SK-N-SH (cell line): ENCODE data around the gene CHPF2. TPM values are rescaled to one million over a fixed set of nuclear protein-coding genes. Genes with fewer than 3 reads are reported as not detected.

Experiments
- CTCF ChIA-PET: fragments of 300-600, 350-600 bp; formaldehyde crosslinking; extraction: SDS; loops from one replicate; lab custom pipeline; 2021; lab: Yijun Ruan, JAX
- POLR2A ChIA-PET: fragments of 350-600 bp; sonication (Branson Sonifier 250); formaldehyde crosslinking; extraction: SDS; loops from one replicate; lab custom pipeline; 2020; ENCODE audit warnings: antibody characterized with exemption, inconsistent platforms; lab: Yijun Ruan, JAX
- DNase-seq: peaks from one replicate; pipeline ENCODE4 v3.0.0; 2012
- H2AFZ ChIP-seq: fragments of 200-600 bp; sonication (generic); 2 replicates; pipeline ENCODE4 v1.8.1; 2016; ENCODE audit warnings: antibody characterized with exemption, mild to moderate bottlenecking, low read depth
- H3F3A ChIP-seq: fragments of 200-600 bp; sonication (generic); replicated peaks from 2 replicates; pipeline ENCODE3; 2016; ENCODE audit warnings: antibody characterized with exemption, mild to moderate bottlenecking; ENCODE audit not compliant: insufficient read depth
- H3K27ac ChIP-seq, 2 experiments: fragments of 200-500 bp in 1 of 2; fragments of 200-600 bp in 1 of 2; sonication (Bioruptor generic) in 1 of 2; sonication (generic), shearing (Covaris generic) in 1 of 2; 2 replicates each; pipeline versions ENCODE4 v1.5.1 to v1.6.1; 2014 to 2016; ENCODE audit warnings: low read depth in 2 of 2, inconsistent platforms in 1 of 2, low read length in 1 of 2, mild to moderate bottlenecking in 1 of 2, mixed read lengths in 1 of 2
- H3K27me3 ChIP-seq: fragments of 200-600 bp; sonication (generic), shearing (Covaris generic); 2 replicates; pipeline ENCODE4 v1.6.1; 2016; ENCODE audit warnings: mixed run types; ENCODE audit not compliant: insufficient read depth
- H3K36me3 ChIP-seq, 2 experiments: fragments of 200-500 bp in 1 of 2; fragments of 200-600 bp in 1 of 2; sonication (Bioruptor generic) in 1 of 2; sonication (generic) in 1 of 2; replicated peaks in 1 of 2; 2 replicates each; pipeline versions ENCODE3 to v1.5.1; 2014 to 2016; ENCODE audit warnings: low read length in 1 of 2, mild to moderate bottlenecking in 1 of 2; ENCODE audit not compliant: insufficient read depth in 2 of 2, control insufficient read depth in 1 of 2
- H3K4me1 ChIP-seq, 2 experiments: fragments of 200-500 bp in 1 of 2; fragments of 200-600 bp in 1 of 2; sonication (Bioruptor generic) in 1 of 2; sonication (generic), shearing (Covaris generic) in 1 of 2; 2 replicates each; pipeline versions ENCODE4 v1.5.1 to v1.6.1; 2014 to 2016; ENCODE audit warnings: low read depth in 1 of 2, low read length in 1 of 2, mixed run types in 1 of 2; ENCODE audit not compliant: insufficient read depth in 2 of 2, control insufficient read depth in 1 of 2
- H3K4me2 ChIP-seq: fragments of 200-600 bp; sonication (generic), shearing (Covaris generic); 2 replicates; pipeline ENCODE4 v1.6.1; 2017; ENCODE audit warnings: mixed run types
- H3K4me3 ChIP-seq, 2 experiments: fragments of 200-500 bp in 1 of 2; fragments of 200-600 bp in 1 of 2; sonication (Bioruptor generic) in 1 of 2; sonication (generic), shearing (Covaris generic) in 1 of 2; 2 replicates each; pipeline versions ENCODE4 v1.5.1 to v1.8.1; 2014 to 2016; ENCODE audit warnings: low read depth in 2 of 2, inconsistent platforms in 1 of 2, low read length in 1 of 2, mild to moderate bottlenecking in 1 of 2, mixed read lengths in 1 of 2, moderate library complexity in 1 of 2
- H3K79me2 ChIP-seq: fragments of 200-600 bp; sonication (generic); 2 replicates; pipeline ENCODE4 v1.8.1; 2017; ENCODE audit warnings: mild to moderate bottlenecking; ENCODE audit not compliant: insufficient read depth
- H3K9ac ChIP-seq: fragments of 200-600 bp; sonication (generic); 2 replicates; pipeline ENCODE4 v1.6.1; 2017; ENCODE audit warnings: mixed run types
- H3K9me2 ChIP-seq: fragments of 200-600 bp; sonication (generic); 2 replicates; pipeline ENCODE4 v1.6.1; 2017; ENCODE audit warnings: mixed run types
- H3K9me3 ChIP-seq: fragments of 200-600 bp; sonication (generic); 2 replicates; pipeline ENCODE4 v1.6.1; 2017; ENCODE audit warnings: mixed run types, mild to moderate bottlenecking, moderate library complexity
- H4K20me1 ChIP-seq: fragments of 200-600 bp; sonication (generic); 2 replicates; pipeline ENCODE4 v1.6.1; 2017; ENCODE audit warnings: mild to moderate bottlenecking, mixed run types; ENCODE audit not compliant: insufficient read depth
- CHD2 ChIP-seq: fragments of 150-350 bp; IDR thresholded peaks from 2 replicates; pipeline ENCODE4 v1.6.1; 2018; ENCODE audit warnings: low read length; ENCODE audit not compliant: partially characterized antibody
- EP300 ChIP-seq, 2 experiments: IDR thresholded peaks; 2 replicates each; pipeline versions ENCODE4 v1.4.0 to v1.6.1; 2012; ENCODE audit warnings: borderline replicate concordance in 1 of 2, low read depth in 1 of 2, low read length in 1 of 2
- EZH2phosphoT487 ChIP-seq: fragments of 200-600 bp; sonication (generic); IDR thresholded peaks from 2 replicates; pipeline ENCODE4 v1.6.1; 2017; ENCODE audit warnings: low read depth, mixed run types, mild to moderate bottlenecking, antibody characterized with exemption, moderate library complexity, borderline replicate concordance
- FOSL2 ChIP-seq: IDR thresholded peaks from 2 replicates; pipeline ENCODE4 v1.4.0; 2012; ENCODE audit warnings: low read depth, mild to moderate bottlenecking, moderate library complexity, borderline replicate concordance
- FOXJ3 ChIP-seq: sonication (generic); formaldehyde crosslinking; IDR thresholded peaks from 2 replicates; pipeline ENCODE4 v1.5.1; 2020; ENCODE audit warnings: mild to moderate bottlenecking, missing genetic modification reagents
- FOXM1 ChIP-seq: IDR thresholded peaks from 2 replicates; pipeline ENCODE4 v1.4.0; 2012; ENCODE audit warnings: low read depth, mild to moderate bottlenecking
- GABPA ChIP-seq: IDR thresholded peaks from 2 replicates; pipeline ENCODE4 v1.4.0; 2012; ENCODE audit warnings: low read depth, mild to moderate bottlenecking
- GATA2 ChIP-seq: sonication (generic); formaldehyde crosslinking; IDR thresholded peaks from 2 replicates; pipeline ENCODE4 v1.5.0; 2020; ENCODE audit warnings: mild to moderate bottlenecking, missing genetic modification reagents
- IRF3 ChIP-seq: fragments of 150-350 bp; IDR thresholded peaks from 2 replicates; pipeline ENCODE4 v1.6.1; 2016; ENCODE audit warnings: mild to moderate bottlenecking, low read depth, low read length
- JUND ChIP-seq: IDR thresholded peaks from 2 replicates; pipeline ENCODE4 v1.4.0; 2012
- MAX ChIP-seq: IDR thresholded peaks from 2 replicates; pipeline ENCODE4 v1.4.0; 2012; ENCODE audit warnings: low read depth
- MEF2A ChIP-seq: IDR thresholded peaks from 2 replicates; pipeline ENCODE4 v1.4.0; 2012; ENCODE audit warnings: low read depth, borderline replicate concordance
- NFIC ChIP-seq: IDR thresholded peaks from 2 replicates; pipeline ENCODE4 v1.4.0; 2012; ENCODE audit warnings: borderline replicate concordance
- NRF1 ChIP-seq: IDR thresholded peaks from 2 replicates; pipeline ENCODE4 v1.6.1; 2012; ENCODE audit warnings: low read depth, mild to moderate bottlenecking, low read length
- RAD21 ChIP-seq: IDR thresholded peaks from 2 replicates; pipeline ENCODE4 v1.6.1; 2012; ENCODE audit warnings: mild to moderate bottlenecking, low read length
- REST ChIP-seq: IDR thresholded peaks from 2 replicates; pipeline ENCODE4 v1.6.1; 2012; ENCODE audit warnings: mild to moderate bottlenecking, low read depth, low read length, moderate library complexity
- RFX5 ChIP-seq: IDR thresholded peaks from 2 replicates; pipeline ENCODE4 v1.6.1; 2012; ENCODE audit warnings: mild to moderate bottlenecking, improper control_type of control experiment, low read length
- SIN3A ChIP-seq: IDR thresholded peaks from 2 replicates; pipeline ENCODE4 v1.6.1; 2012; ENCODE audit warnings: low read depth, mild to moderate bottlenecking, low read length, moderate library complexity, borderline replicate concordance
- SMC3 ChIP-seq: IDR thresholded peaks from 2 replicates; pipeline ENCODE4 v1.6.1; 2012; ENCODE audit warnings: low read depth, low read length, improper control_type of control experiment
- TAF1 ChIP-seq: IDR thresholded peaks from 2 replicates; pipeline ENCODE4 v1.6.1; 2012; ENCODE audit warnings: low read depth, mild to moderate bottlenecking, low read length, moderate library complexity, borderline replicate concordance
- TEAD4 ChIP-seq: IDR thresholded peaks from 2 replicates; pipeline ENCODE4 v1.4.0; 2012; ENCODE audit warnings: mild to moderate bottlenecking, borderline replicate concordance; ENCODE audit not compliant: insufficient read depth
- USF2 ChIP-seq: fragments of 150-350 bp; IDR thresholded peaks from 2 replicates; pipeline ENCODE4 v1.6.1; 2017; ENCODE audit warnings: antibody characterized with exemption, low read length, low read depth, borderline replicate concordance
- WGBS: methylation state at CpG from one replicate; pipeline ENCODE4 v1.1.6; 2017; ENCODE audit warnings: low lambda C conversion rate; 5-methylcytosine and 5-hydroxymethylcytosine counted together
- polyA plus RNA-seq, 3 experiments: library from polyadenylated mRNA; depleted of rRNA; stranded (reverse); fragments of >200 nt; gene quantifications; 2 replicates each; pipeline ENCODE4 v1.2.3, GENCODE V29; 2012
- TF ChIP-seq, protein P1 (sequence below): fragments of 200-600 bp; sonication (generic); IDR thresholded peaks from 2 replicates; pipeline ENCODE4 v1.6.1; 2017; ENCODE audit warnings: antibody characterized with exemption, mild to moderate bottlenecking, moderate library complexity

Gene CHPF2
- polyA plus RNA-seq, 1 of the 3 experiments (the other 2 are of a cell fraction): 68.6 TPM

DNA sequence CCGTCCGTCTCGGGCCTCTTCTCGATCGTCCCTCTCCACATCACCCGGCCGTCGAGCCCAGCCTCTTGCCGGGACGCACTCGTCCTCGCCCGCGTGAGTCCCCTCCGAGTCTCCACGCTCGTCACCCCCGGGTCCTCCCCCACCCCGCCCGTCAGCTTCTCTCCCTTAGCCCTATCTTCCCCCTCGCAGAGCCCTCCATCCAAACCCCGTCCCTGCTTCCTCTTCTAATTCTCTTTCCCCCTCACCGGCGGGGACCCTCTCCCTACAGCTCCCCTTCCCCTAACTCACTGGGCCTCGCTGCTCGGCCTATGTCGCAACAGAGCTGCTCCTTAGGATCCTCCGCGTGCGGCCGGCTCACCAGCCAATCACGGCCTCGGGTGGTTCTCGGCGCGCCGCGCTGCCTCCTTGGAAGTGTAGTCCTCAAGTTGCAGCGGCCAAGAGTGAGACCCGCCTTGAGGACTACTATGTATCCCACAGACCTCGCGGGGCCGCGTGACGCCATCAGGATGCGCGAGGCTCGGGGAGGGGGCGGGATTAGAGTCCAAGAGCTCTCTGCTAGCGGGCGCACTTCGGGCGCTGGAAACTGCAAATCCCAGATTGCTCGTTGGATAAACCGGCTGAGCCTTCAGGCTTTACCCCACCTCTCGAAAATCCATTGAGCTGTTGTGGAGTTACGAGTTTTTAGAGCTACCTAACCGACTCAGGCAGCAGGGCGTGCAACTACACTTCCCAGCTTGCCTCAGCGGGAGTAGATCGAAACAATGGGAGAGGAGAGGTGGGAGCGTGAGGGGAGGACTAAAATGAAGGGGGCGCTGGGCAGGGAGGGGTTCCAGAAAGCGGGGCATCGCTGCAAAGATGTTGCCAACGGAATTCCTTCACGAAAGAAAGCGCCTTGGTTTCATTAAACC, 5.2 kb upstream of the CHPF2 start, which contains the start of gene ABCF2:
Gene ABCF2 (minus strand): TSS at position 331 of the 908 bp plus-strand sequence. CDS start 747 bp downstream, outside the sequence.
- under 1% methylated on average over 60 of the region's 68 CpGs for WGBS
- Histone ChIP-seq H3K4me3 (peak within 1 kb of the TSS; percentile 80 to 97), H3K9me3 (no peaks in the 10 kb centered on the region), H3K9me2 (no peaks in the 10 kb centered on the region), H3K79me2 (peaks cover 29% of the 10 kb centered on the region), H2AFZ (peak within 1 kb of the TSS; percentile 86), H3K4me2 (peak within 1 kb of the TSS; percentile 90), H3K27ac (peak within 1 kb of the TSS; percentile 80 to 96), H3K9ac (peak within 1 kb of the TSS; percentile 81), H3K27me3 (no peaks in the 10 kb centered on the region), H3K36me3 (peaks cover 34 to 38% of the 10 kb centered on the region in 2 experiments), H3F3A (peaks cover 9% of the 10 kb centered on the region), H4K20me1 (no peaks in the 10 kb centered on the region), H3K4me1 (peaks cover 10 to 26% of the 10 kb centered on the region in 2 experiments)
- ChIA-PET POLR2A (interaction anchor here (0.6 to 2.0 kb wide), 17 partner anchors 8 to 859 kb away, joined by 3 to 20 read pairs (median 3); partner anchors contain the start of genes ABCB8, AGAP3, REPIN1 and TMUB1), CTCF (interaction anchor here (0.7 to 4.9 kb wide), 16 partner anchors 9 to 209 kb away, joined by 3 to 46 read pairs (median 4); partner anchors contain the start of gene GBX1)
- peak; percentile 99 for DNase-seq
- TF ChIP-seq CHD2 (peak; percentile 97), SMC3 (no peak), USF2 (no peak), FOXJ3 (peak; percentile 63; the same call in 1 of the 2 replicates), MAX (peak; percentile 87), GABPA (peak; percentile 51; the same call in 1 of the 2 replicates), RAD21 (no peak), EP300 (IDR thresholded peaks at IDR 0.05; ENCODE audit: borderline replicate concordance in 1 of 2, low read depth in 1 of 2, low read length in 1 of 2) (no peak), REST (no peak), GATA2 (CRISPR knock-in tag) (peak; percentile 55), IRF3 (no peak), JUND (no peak), TEAD4 (no peak), TAF1 (peak; percentile 58; the same call in 1 of the 2 replicates), FOSL2 (no peak), RFX5 (no peak), MEF2A (no peak), FOXM1 (no peak), NFIC (no peak), SIN3A (peak; percentile 72; the same call in 1 of the 2 replicates), EZH2phosphoT487 (no peak), NRF1 (no peak)
- TF ChIP-seq, protein P1, sequence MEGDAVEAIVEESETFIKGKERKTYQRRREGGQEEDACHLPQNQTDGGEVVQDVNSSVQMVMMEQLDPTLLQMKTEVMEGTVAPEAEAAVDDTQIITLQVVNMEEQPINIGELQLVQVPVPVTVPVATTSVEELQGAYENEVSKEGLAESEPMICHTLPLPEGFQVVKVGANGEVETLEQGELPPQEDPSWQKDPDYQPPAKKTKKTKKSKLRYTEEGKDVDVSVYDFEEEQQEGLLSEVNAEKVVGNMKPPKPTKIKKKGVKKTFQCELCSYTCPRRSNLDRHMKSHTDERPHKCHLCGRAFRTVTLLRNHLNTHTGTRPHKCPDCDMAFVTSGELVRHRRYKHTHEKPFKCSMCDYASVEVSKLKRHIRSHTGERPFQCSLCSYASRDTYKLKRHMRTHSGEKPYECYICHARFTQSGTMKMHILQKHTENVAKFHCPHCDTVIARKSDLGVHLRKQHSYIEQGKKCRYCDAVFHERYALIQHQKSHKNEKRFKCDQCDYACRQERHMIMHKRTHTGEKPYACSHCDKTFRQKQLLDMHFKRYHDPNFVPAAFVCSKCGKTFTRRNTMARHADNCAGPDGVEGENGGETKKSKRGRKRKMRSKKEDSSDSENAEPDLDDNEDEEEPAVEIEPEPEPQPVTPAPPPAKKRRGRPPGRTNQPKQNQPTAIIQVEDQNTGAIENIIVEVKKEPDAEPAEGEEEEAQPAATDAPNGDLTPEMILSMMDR: peak; percentile 32; the same call in 1 of the 2 replicates
